Activated naive CD4-positive, alpha-beta T cell treated with anti-CD3 and anti-CD28 coated beads, Interleukin-2, amount 50 U/mL, for 16 hours (primary cell): Measurements from ENCODE around the gene GK.
A peak's percentile ranks its signal among the peaks of the same experiment; 100 is the strongest.
"Not testable (repeated sequence)": the region's sequence is repeated elsewhere in the genome, so short reads cannot be mapped to it uniquely, and the experiment has no call there.

Source experiments
- DNase-seq: peaks from one replicate; pipeline ENCODE4 v3.0.0-alpha.2; 2020

Gene GK

GRCh38 chrX:30653415-30654131 is at the start of gene GK:
Gene GK, plus strand, starts transcription at chrX:30653423. Its CDS starts 115 bp downstream, at chrX:30653538.
- DNase-seq = peak; percentile 14

DNA sequence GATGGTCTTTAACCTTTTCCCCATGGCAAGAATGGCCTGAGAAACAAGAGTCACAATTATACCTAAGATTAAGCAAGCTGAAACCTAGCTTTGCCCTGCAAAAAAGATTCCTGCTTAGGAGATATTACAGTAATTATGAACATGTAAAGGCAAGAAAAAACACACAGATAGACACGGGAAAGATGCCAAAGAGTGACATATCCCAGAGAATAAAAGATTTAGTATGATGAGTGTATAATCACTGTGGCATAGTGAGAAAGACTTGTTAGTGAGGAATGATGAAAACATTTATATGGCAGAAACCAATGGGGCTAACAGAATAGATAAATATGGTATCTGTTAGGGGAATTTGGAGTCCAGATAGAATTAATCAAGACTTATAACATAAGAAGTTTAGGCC is 46.1 kb upstream of the GK start:
- DNase-seq = no peak

DNA sequence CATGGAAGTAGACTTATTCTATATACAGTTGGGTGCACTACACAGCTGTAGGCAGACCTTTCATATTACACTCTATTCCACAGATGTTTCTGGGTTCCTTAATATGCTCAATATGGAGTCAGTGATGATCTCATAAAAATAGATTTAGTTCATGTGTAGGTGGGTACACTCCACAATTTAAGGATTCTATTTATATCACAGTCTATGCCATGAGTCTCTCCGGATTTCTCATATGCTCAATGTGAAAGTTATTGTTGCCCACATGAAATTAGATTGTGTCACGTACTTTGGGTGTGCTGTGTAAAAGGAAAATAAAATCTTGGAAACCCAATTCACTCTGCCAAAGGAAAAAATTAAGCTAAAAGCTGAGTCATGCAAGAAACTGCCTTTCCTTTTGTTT is 43.2 kb upstream of the GK start:
- no peak for DNase-seq

- DNase-seq = no peak
These were observed 41.0 kb upstream of the GK start for GRCh38 chrX:30612250-30612655.

DNA sequence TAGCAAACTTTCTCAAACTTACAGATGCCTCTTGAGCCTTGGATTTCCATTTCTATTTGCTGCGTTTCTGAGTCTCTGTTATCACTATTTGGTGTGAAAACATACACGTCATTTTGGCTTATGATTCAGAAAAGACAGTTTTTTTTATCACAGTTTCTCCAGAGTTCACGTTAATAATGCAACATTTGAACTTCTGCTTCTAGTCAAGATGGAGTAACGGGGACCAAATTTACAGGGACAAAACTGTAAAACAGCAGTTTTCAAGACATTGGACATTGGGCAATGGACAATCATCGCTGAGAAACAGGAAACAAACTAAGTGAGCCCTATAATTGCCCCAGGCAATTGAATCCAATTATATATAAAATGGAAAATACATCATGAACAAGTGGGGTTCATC is 39.5 kb upstream of the GK start:
- no peak for DNase-seq

DNA sequence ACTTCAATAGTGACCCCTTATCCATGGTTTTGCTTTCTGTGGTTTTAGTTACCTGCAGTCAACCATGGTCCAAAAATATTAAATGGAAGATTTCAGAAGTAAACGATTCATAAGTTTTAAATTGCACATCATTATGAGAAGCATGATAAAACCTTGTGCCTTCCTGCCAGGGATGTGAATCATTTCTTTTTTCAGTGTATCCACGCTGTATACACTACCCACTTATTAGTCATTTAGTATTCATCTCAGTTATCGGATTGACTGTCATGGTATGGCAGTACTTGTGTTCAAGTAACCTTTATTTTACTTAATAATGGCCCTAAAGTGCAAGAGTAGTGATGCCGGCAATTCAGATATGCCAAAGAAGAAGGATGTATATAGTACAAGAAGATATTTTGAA is 38.0 kb upstream of the GK start:
- DNase-seq = no peak

GRCh38 chrX:30618160-30618765 is 35.0 kb upstream of the GK start:
- DNase-seq = no peak

- DNase-seq = no peak
These were observed 33.1 kb upstream of the GK start for GRCh38 chrX:30620125-30620524.

DNA sequence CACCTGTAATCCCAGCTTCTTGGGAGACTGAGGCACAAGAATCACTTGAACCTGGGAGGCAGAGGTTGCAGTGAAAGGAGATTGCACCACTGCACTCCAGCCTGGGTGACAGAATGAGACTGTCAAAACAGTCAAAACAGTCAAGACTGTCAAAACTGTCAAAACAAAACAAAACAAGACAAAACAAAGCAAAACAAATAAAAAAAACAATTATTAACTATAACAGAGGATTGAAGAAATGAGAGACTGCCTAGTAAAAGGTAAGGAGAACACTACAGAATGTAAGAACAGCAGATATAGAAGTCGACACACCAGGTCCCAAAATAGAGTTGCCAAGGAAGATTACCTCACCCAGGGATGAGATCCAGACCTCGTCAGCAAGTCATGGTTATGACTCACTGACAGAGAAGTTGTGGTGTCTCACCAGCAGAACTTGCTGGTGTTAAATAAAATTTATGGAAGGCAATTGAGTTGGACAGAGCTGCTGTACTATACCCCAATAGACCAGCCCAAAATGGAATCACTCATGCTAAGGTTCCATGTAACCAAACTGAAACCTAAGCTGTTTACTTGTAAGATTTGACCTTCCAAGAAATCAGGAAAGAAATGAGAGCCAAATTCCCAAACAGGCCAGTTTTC is 32.1 kb upstream of the GK start:
- DNase-seq = no peak

DNA sequence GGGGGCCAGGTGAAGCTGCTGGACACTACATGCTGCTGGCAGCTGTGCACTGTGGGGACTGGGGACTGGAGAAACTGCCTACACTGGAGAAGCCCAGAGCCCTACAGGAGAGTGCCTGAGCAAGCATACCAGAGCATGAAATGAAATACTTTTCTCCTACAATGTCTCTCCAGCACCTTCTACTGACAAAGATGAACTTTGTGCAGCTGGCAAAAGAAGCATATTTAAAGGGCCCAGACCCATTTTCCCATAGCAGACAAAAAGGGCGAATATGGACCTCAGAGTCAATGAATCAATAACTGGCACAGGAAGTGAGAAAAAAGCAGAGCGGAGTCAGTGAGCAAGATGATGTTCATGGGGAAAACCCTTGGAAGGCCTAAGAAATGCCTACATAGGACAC is 30.9 kb upstream of the GK start:
- DNase-seq = no peak

- DNase-seq = no peak
These were observed 26.8 kb upstream of the GK start for GRCh38 chrX:30626402-30626801.

GRCh38 chrX:30627818-30628652 is 25.2 kb upstream of the GK start:
- DNase-seq = no peak

DNA sequence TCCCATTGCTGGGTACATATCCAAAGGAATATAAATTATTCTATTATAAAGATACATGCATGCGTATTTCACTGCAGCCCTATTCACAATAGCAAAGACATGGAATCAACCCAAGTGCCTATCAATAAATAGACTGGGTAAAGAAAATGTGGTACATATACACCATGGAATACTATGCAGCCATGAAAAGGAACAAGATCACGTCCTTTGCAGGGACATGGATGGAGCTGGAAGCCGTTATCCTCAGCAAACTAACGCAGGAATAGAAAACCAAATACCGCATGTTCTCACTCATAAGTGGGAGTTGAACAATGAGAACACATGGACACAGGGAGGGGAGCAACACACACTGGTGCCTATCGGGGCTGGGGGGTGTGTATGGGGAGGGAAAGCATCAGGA is 19.2 kb upstream of the GK start:
- not testable (repeated sequence) for DNase-seq

- no peak for DNase-seq
These were observed 17.6 kb upstream of the GK start for GRCh38 chrX:30635630-30636029.

- DNase-seq = no peak
These were observed 15.1 kb upstream of the GK start for GRCh38 chrX:30637874-30638815.

- not testable (repeated sequence) for DNase-seq
These were observed 13.5 kb upstream of the GK start for GRCh38 chrX:30639702-30640101.

DNA sequence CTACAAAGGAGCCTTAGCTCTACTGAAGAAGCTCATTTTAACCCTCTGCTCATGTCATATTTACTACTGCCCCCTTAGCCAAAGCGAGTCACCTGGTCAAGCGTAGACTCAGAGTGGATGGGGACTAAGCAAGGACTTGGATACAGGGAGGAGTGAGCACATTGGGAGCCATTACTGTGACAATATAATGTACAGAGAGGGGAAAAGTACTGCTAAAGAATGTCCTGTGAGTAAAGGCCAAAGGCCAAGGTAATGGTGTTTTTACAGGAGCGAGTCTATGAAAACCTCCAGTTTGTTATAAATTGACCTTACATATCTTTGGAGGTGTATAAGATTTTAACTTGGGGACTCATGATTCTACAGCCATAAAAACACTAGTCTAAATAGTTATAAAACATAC is 10.6 kb upstream of the GK start:
- no peak for DNase-seq

DNA sequence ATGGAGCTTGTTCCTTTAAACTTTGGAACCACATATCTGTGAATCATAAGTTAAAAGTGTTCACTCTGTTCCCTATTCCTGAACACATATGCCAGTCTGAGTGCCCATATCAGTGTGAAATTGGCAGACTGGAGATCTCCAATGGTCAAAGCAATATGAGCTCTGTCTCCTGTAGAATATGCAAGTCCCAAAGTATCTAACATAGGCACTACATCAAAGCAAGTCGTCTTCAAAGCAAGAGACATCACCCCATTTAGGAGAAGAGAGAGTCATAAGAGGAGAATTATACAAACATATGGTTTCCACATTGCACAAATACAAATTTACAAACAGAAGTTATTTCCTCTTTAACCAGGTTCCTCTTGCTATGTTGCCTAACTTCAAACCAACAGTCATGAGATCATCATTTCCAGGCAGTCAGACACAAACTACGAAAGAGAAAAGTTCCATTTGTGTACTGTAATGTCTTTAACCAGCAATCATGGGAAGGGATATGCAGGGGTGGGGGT is 9.9 kb upstream of the GK start:
- DNase-seq = no peak

- no peak for DNase-seq
These were observed 3.4 kb upstream of the GK start for GRCh38 chrX:30649859-30650258.

- peak; percentile 90 for DNase-seq
These were observed 452 bp upstream of the GK start for GRCh38 chrX:30652527-30653414.

DNA sequence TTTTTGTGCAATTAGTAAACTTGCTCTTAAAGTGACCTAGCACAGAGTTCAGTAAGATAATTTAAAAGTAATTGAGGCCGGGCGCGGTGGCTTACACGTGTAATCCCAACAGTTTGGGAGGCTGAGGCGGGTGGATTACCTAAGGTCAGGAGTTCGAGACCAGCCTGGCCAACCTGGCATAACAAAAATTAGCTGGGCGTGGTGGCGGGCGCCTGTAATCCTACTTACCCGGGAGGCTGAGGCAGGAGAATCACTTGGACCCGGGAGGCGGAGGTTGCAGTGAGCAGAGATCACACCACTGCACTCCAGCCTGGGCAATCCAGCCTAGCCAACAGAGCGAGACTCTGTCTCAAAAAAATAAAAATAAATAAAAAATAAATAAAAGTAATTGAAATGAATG is 1.2 kb downstream of the GK start:
- DNase-seq = not testable (repeated sequence)
